K562 (cell line): ENCODE data around the gene CDH12.

Source experiments
- BRCA1 ChIP-seq, 2 experiments: fragments of 450-650 bp in 1 of 2; sonication (generic) in 1 of 2; formaldehyde crosslinking in 1 of 2; IDR thresholded peaks; 2 replicates each; pipeline versions ENCODE4 v1.5.0 to v1.6.1; 2017 to 2020; ENCODE audit warnings: mild to moderate bottlenecking in 1 of 2, missing genetic modification reagents in 1 of 2
- NRF1 ChIP-seq, 2 experiments: fragments of 450-650 bp; IDR thresholded peaks in 1 of 2; conservative IDR thresholded peaks in 1 of 2; 2 replicates each; pipeline ENCODE4 v1.6.1; 2014; ENCODE audit warnings: mild to moderate bottlenecking in 2 of 2
- POLR2AphosphoS5 ChIP-seq: IDR thresholded peaks from 2 replicates; pipeline ENCODE4 v1.6.1; 2011; ENCODE audit warnings: mild to moderate bottlenecking, low read depth, low read length, moderate library complexity; ENCODE audit not compliant: control insufficient read depth, insufficient read depth
- TAF15 ChIP-seq: fragments of 200-400 bp; formaldehyde crosslinking; IDR thresholded peaks from 2 replicates; pipeline ENCODE4 v1.6.1; 2017; ENCODE audit warnings: mild to moderate bottlenecking, low read depth, low read length, moderate library complexity
- TCF7L2 ChIP-seq: fragments of 150-350 bp; IDR thresholded peaks from 2 replicates; pipeline ENCODE4 v1.6.1; 2016; ENCODE audit warnings: low read depth, mild to moderate bottlenecking, low read length, moderate library complexity
- USF2 ChIP-seq: sonication (generic); formaldehyde crosslinking; IDR thresholded peaks from 2 replicates; pipeline ENCODE4 v1.5.0; 2020; ENCODE audit warnings: missing genetic modification reagents
- ZFP30 ChIP-seq: fragments of 250-450 bp; sonication (Bioruptor Pico); IDR thresholded peaks from 2 replicates; pipeline ENCODE4 v1.8.0; 2022; ENCODE audit warnings: moderate library complexity, mild to moderate bottlenecking, inconsistent platforms, borderline replicate concordance
- ZNF239 ChIP-seq: fragments of 250-450 bp; sonication (Bioruptor Pico); IDR thresholded peaks from 2 replicates; pipeline ENCODE4 v1.4.0; 2020; ENCODE audit warnings: mild to moderate bottlenecking
- ZNF263 ChIP-seq: sonication (generic); formaldehyde crosslinking; IDR thresholded peaks from 2 replicates; pipeline ENCODE4 v1.8.0; 2022; ENCODE audit warnings: mild to moderate bottlenecking, missing genetic modification reagents, borderline replicate concordance
- TF ChIP-seq, protein P1 (sequence below), 3 experiments: IDR thresholded peaks in 2 of 3; conservative IDR thresholded peaks in 1 of 3; 2 replicates each; pipeline ENCODE4 v1.5.1; 2011 to 2012; ENCODE audit warnings: low read length in 3 of 3, mild to moderate bottlenecking in 3 of 3, control low read depth in 2 of 3, improper control_type of control experiment in 1 of 3, inconsistent platforms in 1 of 3, low read depth in 1 of 3, mixed read lengths in 1 of 3, moderate library complexity in 1 of 3; ENCODE audit not compliant: insufficient read depth in 2 of 3

GRCh38 chr5:22673131-22673530, 180.0 kb downstream of the CDH12 start:
- no peak for TF ChIP-seq ZFP30
- no peak for TF ChIP-seq BRCA1 (IDR thresholded peaks at IDR 0.05)
- no peak for TF ChIP-seq BRCA1 (CRISPR knock-in tag; IDR thresholded peaks at IDR 0.05)
- no peak for TF ChIP-seq TAF15
- no peak for TF ChIP-seq ZNF239
- TF ChIP-seq USF2 (CRISPR knock-in tag) = no peak
- TF ChIP-seq, protein P1, sequence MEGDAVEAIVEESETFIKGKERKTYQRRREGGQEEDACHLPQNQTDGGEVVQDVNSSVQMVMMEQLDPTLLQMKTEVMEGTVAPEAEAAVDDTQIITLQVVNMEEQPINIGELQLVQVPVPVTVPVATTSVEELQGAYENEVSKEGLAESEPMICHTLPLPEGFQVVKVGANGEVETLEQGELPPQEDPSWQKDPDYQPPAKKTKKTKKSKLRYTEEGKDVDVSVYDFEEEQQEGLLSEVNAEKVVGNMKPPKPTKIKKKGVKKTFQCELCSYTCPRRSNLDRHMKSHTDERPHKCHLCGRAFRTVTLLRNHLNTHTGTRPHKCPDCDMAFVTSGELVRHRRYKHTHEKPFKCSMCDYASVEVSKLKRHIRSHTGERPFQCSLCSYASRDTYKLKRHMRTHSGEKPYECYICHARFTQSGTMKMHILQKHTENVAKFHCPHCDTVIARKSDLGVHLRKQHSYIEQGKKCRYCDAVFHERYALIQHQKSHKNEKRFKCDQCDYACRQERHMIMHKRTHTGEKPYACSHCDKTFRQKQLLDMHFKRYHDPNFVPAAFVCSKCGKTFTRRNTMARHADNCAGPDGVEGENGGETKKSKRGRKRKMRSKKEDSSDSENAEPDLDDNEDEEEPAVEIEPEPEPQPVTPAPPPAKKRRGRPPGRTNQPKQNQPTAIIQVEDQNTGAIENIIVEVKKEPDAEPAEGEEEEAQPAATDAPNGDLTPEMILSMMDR (IDR thresholded peaks at IDR 0.05 in 2 of 3, conservative IDR thresholded peaks at IDR 0.05 in 1 of 3; ENCODE audit: insufficient read depth in 2 of 3, low read depth in 1 of 3, low read length in 3 of 3) = no peak
- no peak for TF ChIP-seq ZNF263 (CRISPR knock-in tag)
- TF ChIP-seq NRF1 (conservative IDR thresholded peaks at IDR 0.05 in 1 of 2, IDR thresholded peaks at IDR 0.05 in 1 of 2) = no peak
- TF ChIP-seq POLR2AphosphoS5 = no peak
- no peak for TF ChIP-seq TCF7L2
